OCI-LY1 (cell line): Measurements from ENCODE around the gene RGS16.

Experiments used
- H2AFZ ChIP-seq: fragments of 200-600 bp; sonication (generic), shearing (Covaris generic); 2 replicates; pipeline ENCODE4 v1.6.0; 2014; ENCODE audit warnings: antibody characterized with exemption, mild to moderate bottlenecking, low read length
- H3F3A ChIP-seq: fragments of 200-600 bp; sonication (generic), shearing (Covaris generic); 2 replicates; pipeline ENCODE4 v1.6.0; 2014; ENCODE audit warnings: mild to moderate bottlenecking, antibody characterized with exemption, low read length, moderate library complexity; ENCODE audit not compliant: insufficient read depth
- H3K27ac ChIP-seq: fragments of 200-600 bp; sonication (generic); 2 replicates; pipeline ENCODE4 v1.5.1; 2014; ENCODE audit warnings: low read length, mixed run types, mild to moderate bottlenecking, low read depth; ENCODE audit not compliant: poor library complexity, severe bottlenecking
- H3K27me3 ChIP-seq: fragments of 200-600 bp; sonication (generic); 2 replicates; pipeline ENCODE4 v1.6.0; 2014; ENCODE audit warnings: antibody characterized with exemption, mild to moderate bottlenecking, low read length, moderate library complexity; ENCODE audit not compliant: insufficient read depth
- H3K36me3 ChIP-seq: fragments of 200-600 bp; sonication (generic); 2 replicates; pipeline ENCODE4 v1.6.1; 2014; ENCODE audit warnings: mild to moderate bottlenecking, antibody characterized with exemption, low read length, moderate library complexity, mixed read lengths; ENCODE audit not compliant: insufficient read depth
- H3K4me1 ChIP-seq: fragments of 200-600 bp; sonication (generic); 2 replicates; pipeline ENCODE4 v1.5.1; 2014; ENCODE audit warnings: mild to moderate bottlenecking, low read length, moderate library complexity; ENCODE audit not compliant: insufficient read depth, severe bottlenecking
- H3K4me2 ChIP-seq: fragments of 200-600 bp; sonication (generic), shearing (Covaris generic); 2 replicates; pipeline ENCODE4 v1.6.1; 2014; ENCODE audit warnings: low read length
- H3K4me3 ChIP-seq: fragments of 200-600 bp; sonication (generic); 2 replicates; pipeline ENCODE4 v1.5.1; 2014; ENCODE audit warnings: low read length, low read depth, mild to moderate bottlenecking, mixed read lengths; ENCODE audit not compliant: poor library complexity, severe bottlenecking
- H3K79me2 ChIP-seq: fragments of 200-600 bp; shearing (Covaris generic); 2 replicates; pipeline ENCODE4 v1.6.1; 2016; ENCODE audit warnings: mixed run types, low read length, mixed read lengths; ENCODE audit not compliant: insufficient read depth
- H3K9ac ChIP-seq: fragments of 200-600 bp; sonication (generic), shearing (Covaris generic); 2 replicates; pipeline ENCODE4 v1.6.1; 2014; ENCODE audit warnings: mild to moderate bottlenecking, low read length, mixed read lengths
- H3K9me2 ChIP-seq: fragments of 200-600 bp; sonication (generic), shearing (Covaris generic); 2 replicates; pipeline ENCODE4 v1.6.1; 2014; ENCODE audit warnings: low read depth, mild to moderate bottlenecking, low read length, mixed read lengths
- H3K9me3 ChIP-seq: fragments of 200-600 bp; shearing (Covaris generic); 2 replicates; pipeline ENCODE4 v1.6.1; 2014; ENCODE audit warnings: low read length, mixed read lengths
- H4K20me1 ChIP-seq: fragments of 200-600 bp; sonication (generic), shearing (Covaris generic); 2 replicates; pipeline ENCODE4 v1.6.0; 2016; ENCODE audit warnings: mild to moderate bottlenecking, low read length; ENCODE audit not compliant: insufficient read depth
- CTCF ChIP-seq: fragments of 200-600 bp; sonication (generic), shearing (Covaris generic); IDR thresholded peaks from 2 replicates; pipeline ENCODE4 v1.5.1; 2017; ENCODE audit warnings: mild to moderate bottlenecking, antibody characterized with exemption, low read length, moderate library complexity, mixed read lengths
- EZH2 ChIP-seq: fragments of 200-600 bp; sonication (generic), shearing (Covaris generic); IDR thresholded peaks from 2 replicates; pipeline ENCODE4 v1.8.0; 2017; ENCODE audit warnings: borderline replicate concordance, mixed run types, mild to moderate bottlenecking, antibody characterized with exemption, low read length, moderate library complexity, mixed read lengths

The RGS16 gene

GRCh38 chr1:182624577-182624976 lies 20.4 kb upstream of the RGS16 start:
- Histone ChIP-seq H3F3A (no peaks in the 10 kb centered on the region), H3K36me3 (no peaks in the 10 kb centered on the region), H2AFZ (no peak overlapping the region), H3K9ac (no peak overlapping the region), H3K79me2 (no peaks in the 10 kb centered on the region), H4K20me1 (no peaks in the 10 kb centered on the region), H3K9me2 (no peaks in the 10 kb centered on the region), H3K27me3 (no peaks in the 10 kb centered on the region; the same call in 1 of the 2 replicates), H3K4me2 (no peak overlapping the region), H3K27ac (no peak overlapping the region), H3K4me3 (no peak overlapping the region), H3K9me3 (0 out of 2 replicates have a peak, but pooled peaks cover 2% of the 10 kb centered on the region), H3K4me1 (peaks cover 19% of the 10 kb centered on the region)
- no peak for TF ChIP-seq CTCF
- TF ChIP-seq EZH2: no peak

- H3K27me3 ChIP-seq: no peaks in the 10 kb centered on the region; the same call in 1 of the 2 replicates
- H3K9ac ChIP-seq: no peak overlapping the region
- H3K4me3 ChIP-seq: no peak overlapping the region
- no peak overlapping the region for H3K27ac ChIP-seq
- H3K9me3 ChIP-seq: 0 out of 2 replicates have a peak, but pooled peaks cover 2% of the 10 kb centered on the region
- H4K20me1 ChIP-seq: no peaks in the 10 kb centered on the region
- H3K4me1 ChIP-seq: peaks cover 14% of the 10 kb centered on the region
- H3K4me2 ChIP-seq: no peak overlapping the region; the same call in 1 of the 2 replicates
- no peak overlapping the region for H2AFZ ChIP-seq
- H3F3A ChIP-seq: no peaks in the 10 kb centered on the region
- H3K36me3 ChIP-seq: no peaks in the 10 kb centered on the region
- TF ChIP-seq EZH2 (no peak), CTCF (no peak)
- no peaks in the 10 kb centered on the region for H3K9me2 ChIP-seq
- H3K79me2 ChIP-seq: no peaks in the 10 kb centered on the region
These were observed 18.8 kb upstream of the RGS16 start for GRCh38 chr1:182622901-182623528.

- TF ChIP-seq CTCF (no peak), EZH2 (no peak)
- Histone ChIP-seq H3K4me1 (peaks cover 25% of the 10 kb centered on the region), H3K4me2 (no peak overlapping the region), H3K79me2 (no peaks in the 10 kb centered on the region), H2AFZ (no peak overlapping the region), H3K9ac (no peak overlapping the region), H3K27ac (no peak overlapping the region), H3F3A (no peaks in the 10 kb centered on the region), H3K9me3 (0 out of 2 replicates have a peak, but pooled peaks cover 2% of the 10 kb centered on the region), H3K4me3 (no peak overlapping the region), H3K9me2 (no peaks in the 10 kb centered on the region), H3K36me3 (no peaks in the 10 kb centered on the region), H3K27me3 (no peaks in the 10 kb centered on the region; the same call in 1 of the 2 replicates), H4K20me1 (no peaks in the 10 kb centered on the region)
These were observed 17.7 kb upstream of the RGS16 start for GRCh38 chr1:182621906-182622305.
